Raji (cell line): Measurements from ENCODE around the gene ZNF70.
A peak's percentile ranks its signal among the peaks of the same experiment; 100 is the strongest.

Experiments
- POLR2A ChIP-seq: IDR thresholded peaks from 2 replicates; pipeline ENCODE4 v1.6.1; 2011; ENCODE audit warnings: low read depth, low read length, control low read depth; ENCODE audit not compliant: insufficient read depth

The ZNF70 gene

GRCh38 chr22:23772649-23773473 is 21.9 kb upstream of the ZNF70 start, which contains the start of gene MMP11:
Gene MMP11 (plus strand): TSS chr22:23772849. CDS start chr22:23772871, 22 bp downstream.
- TF ChIP-seq POLR2A: no peak

DNA sequence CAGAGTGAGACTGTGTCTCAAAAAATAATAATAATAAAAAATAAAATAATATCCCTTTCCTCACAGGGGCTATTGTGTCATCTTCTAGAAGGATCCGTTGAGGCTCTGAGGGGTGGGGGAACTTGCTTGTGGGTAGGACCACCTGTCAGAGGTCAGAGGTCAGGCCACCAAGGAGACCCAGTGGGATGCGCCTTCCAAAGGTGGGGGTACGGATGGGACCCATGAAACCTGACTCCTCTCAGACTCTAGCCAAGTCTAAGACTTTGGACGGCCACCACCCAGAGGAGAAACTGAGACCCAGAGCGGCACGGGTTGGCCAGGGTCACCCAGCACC is 21.4 kb upstream of the ZNF70 start:
- TF ChIP-seq POLR2A: no peak

DNA sequence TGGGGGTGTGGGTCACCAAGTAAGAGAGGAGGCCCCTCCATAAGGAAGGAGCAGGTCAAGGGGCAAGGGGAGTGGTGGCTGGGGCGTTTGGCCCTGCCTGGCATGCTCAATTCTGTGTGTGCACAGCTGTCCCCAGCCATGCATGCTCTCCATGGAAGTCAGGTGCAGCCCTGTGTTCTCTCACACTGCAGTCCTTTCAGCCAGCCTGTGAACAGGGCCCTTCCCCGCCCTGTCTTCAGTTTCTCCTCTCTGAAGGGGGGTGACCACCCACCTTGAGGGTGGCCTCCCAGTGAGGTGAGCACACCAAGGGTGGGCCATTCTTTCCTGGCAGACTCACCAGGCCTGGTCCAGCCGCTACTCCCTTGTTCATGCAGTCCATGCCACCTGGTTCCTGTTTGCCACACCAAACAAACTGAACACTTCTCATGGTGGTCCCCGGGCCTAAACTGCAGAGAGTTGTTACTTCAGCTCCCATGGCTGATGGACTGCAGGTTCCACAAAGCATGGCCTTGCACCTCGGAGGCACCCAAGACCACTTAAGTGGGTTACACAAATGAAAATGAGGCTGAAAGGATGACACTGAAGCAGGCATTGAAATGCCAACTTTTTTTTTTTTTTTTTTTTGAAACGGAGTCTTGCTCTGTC is 18.5 kb upstream of the ZNF70 start:
- no peak for TF ChIP-seq POLR2A

GRCh38 chr22:23767673-23768548 is 17.0 kb upstream of the ZNF70 start, which contains the start of gene CHCHD10:
Gene CHCHD10 (minus strand): TSS chr22:23767972. CDS start chr22:23767874, 98 bp downstream.
- TF ChIP-seq POLR2A: peak; percentile 85

DNA sequence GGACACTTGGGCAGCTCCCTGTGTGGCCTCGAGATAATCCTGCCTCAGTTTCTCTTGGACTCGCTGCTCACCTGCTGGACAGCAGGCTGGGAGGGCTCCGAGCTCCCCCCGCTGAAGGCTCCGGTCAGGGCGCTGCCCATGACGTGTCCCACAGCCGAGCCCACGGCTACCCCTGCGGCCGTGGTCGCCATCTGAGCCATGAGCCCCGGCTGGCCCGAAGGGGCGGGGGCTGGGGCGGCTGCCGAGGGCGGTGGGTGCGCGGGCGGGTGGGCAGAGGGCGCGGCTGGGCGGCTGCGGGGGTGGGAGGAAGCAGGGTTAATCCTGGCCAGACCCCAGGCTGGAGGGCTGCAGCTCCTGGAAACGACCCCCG is 16.4 kb upstream of the ZNF70 start:
- TF ChIP-seq POLR2A: no peak

GRCh38 chr22:23764899-23765881 is 14.3 kb upstream of the ZNF70 start:
- 0 out of 2 replicates have a peak, but pooled peaks have one; percentile 23 for TF ChIP-seq POLR2A

- no peak for TF ChIP-seq POLR2A
Observed at GRCh38 chr22:23763954-23764353, 13.0 kb upstream of the ZNF70 start.

DNA sequence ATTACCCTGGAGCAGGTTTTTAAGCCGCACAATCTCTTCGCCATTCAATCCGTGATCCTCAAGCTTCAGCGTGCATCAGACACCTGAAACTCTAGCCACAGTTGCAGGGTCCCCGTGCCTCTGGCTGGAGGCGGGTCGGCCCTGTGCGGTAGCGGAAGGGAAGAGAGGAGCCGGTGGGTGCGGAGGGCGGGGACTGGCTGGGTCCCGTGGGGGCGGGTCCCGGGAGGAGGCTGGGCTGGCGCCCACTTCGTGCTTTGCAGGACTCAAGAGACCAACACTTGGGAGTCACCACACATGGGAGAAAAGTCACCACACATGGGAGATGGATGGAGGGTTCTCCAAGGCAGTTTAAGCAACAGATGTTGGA is 12.7 kb upstream of the ZNF70 start:
- no peak for TF ChIP-seq POLR2A

- TF ChIP-seq POLR2A: no peak
Observed at GRCh38 chr22:23762842-23763578, 12.1 kb upstream of the ZNF70 start, which contains the start of gene C22orf15. Gene C22orf15 (plus strand): TSS chr22:23762990. CDS start chr22:23763307, 317 bp downstream.

- TF ChIP-seq POLR2A: no peak
Observed at GRCh38 chr22:23760056-23760455, 9.1 kb upstream of the ZNF70 start.

DNA sequence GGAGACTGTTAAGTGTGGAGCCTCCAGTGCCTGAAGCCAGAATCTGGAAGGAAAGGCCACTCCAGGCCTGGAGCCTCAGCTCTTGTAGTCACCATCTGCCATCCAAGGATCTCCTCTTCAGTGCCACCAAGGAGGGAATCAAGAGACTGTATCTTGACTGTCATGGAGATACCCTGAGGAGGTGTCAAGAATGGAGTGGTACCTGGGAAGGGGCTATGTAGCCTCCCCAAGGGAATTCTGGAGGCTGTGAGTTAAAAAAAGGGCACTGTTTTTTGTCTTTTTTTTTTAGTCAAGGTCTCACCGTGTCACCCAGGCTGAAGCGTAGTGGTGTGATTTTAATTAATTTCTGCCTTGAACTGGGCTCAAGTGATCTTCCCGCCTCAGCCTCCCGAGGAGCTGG is 8.7 kb upstream of the ZNF70 start:
- 0 out of 2 replicates have a peak, but pooled peaks have one; percentile 22 for TF ChIP-seq POLR2A

GRCh38 chr22:23756891-23757290 is 6.0 kb upstream of the ZNF70 start:
- no peak for TF ChIP-seq POLR2A

DNA sequence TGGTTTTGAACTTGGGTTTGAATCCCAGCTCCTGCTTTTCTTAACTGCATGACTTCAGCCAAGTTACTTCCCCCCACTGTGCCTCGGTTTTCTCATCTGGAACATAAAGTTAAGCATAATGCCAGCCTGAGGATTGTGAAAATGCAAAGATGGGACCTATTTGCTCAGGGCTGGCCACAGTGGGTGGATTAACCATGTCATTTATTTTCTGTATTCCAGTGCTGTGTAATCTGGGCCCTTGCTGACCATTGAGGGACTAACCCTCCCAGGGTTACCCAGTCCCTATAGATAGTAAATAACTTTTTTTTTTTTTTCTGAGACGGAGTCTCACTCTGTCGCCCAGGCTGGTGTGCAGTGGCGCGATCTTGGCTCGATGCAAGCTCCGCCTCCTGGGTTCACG is 4.8 kb upstream of the ZNF70 start:
- no peak for TF ChIP-seq POLR2A
